Nephron (organoid): Measurements from ENCODE around the gene ODF2.
A peak's percentile ranks its signal among the peaks of the same experiment; 100 is the strongest.
"Not testable (repeated sequence)": the region's sequence is repeated elsewhere in the genome, so short reads cannot be mapped to it uniquely, and the experiment has no call there.

ENCODE experiments used
- H3K27ac Mint-ChIP-seq, 3 experiments: 2 replicates each; pipeline ENCODE4 v1.8.0; 2020; ENCODE audit warnings: mixed read lengths in 3 of 3, mild to moderate bottlenecking in 2 of 3, moderate library complexity in 1 of 3
- H3K27me3 Mint-ChIP-seq: 2 replicates; pipeline ENCODE4 v1.8.0; 2021; ENCODE audit warnings: low read depth, mild to moderate bottlenecking, moderate library complexity, mixed read lengths
- H3K36me3 Mint-ChIP-seq: 2 replicates; pipeline ENCODE4 v1.8.0; 2020; ENCODE audit warnings: low read depth, mixed read lengths
- H3K4me1 Mint-ChIP-seq: 2 replicates; pipeline ENCODE4 v1.8.0; 2020; ENCODE audit warnings: mixed read lengths
- H3K4me3 Mint-ChIP-seq, 3 experiments: 2 replicates each; pipeline ENCODE4 v1.8.0; 2020; ENCODE audit warnings: mild to moderate bottlenecking in 3 of 3, mixed read lengths in 3 of 3, moderate library complexity in 2 of 3
- H3K9me3 Mint-ChIP-seq: 2 replicates; pipeline ENCODE4 v1.8.0; 2020; ENCODE audit warnings: mixed read lengths
- CTCF ChIP-seq, 3 experiments: fragments of 200-600 bp; sonication (generic); IDR thresholded peaks; one replicate each; pipeline ENCODE4 v1.5.0; 2021; ENCODE audit warnings: antibody characterized with exemption in 3 of 3; ENCODE audit not compliant: unreplicated experiment in 3 of 3

ODF2 gene

GRCh38 chr9:128422783-128423150, 33.0 kb upstream of the ODF2 start:
- peak overlapping the region; percentile 64 to 87 (median 80) for H3K4me3 Mint-ChIP-seq
- peaks cover 10% of the 10 kb centered on the region for H3K36me3 Mint-ChIP-seq
- H3K27me3 Mint-ChIP-seq, result peaks cover under 1% of the 10 kb centered on the region
- no peaks in the 10 kb centered on the region for H3K4me1 Mint-ChIP-seq
- no peak overlapping the region for H3K27ac Mint-ChIP-seq
- H3K9me3 Mint-ChIP-seq, result no peaks in the 10 kb centered on the region
- TF ChIP-seq CTCF (IDR thresholded peaks at IDR 0.05; ENCODE audit: unreplicated experiment in 3 of 3), result no peak

- Mint-ChIP-seq H3K36me3 (peaks cover 10% of the 10 kb centered on the region), H3K4me3 (peak overlapping the region; percentile 43 to 80 (median 64))
- H3K9me3 Mint-ChIP-seq, H3K27ac Mint-ChIP-seq, H3K4me1 Mint-ChIP-seq, H3K27me3 Mint-ChIP-seq: not testable (repeated sequence)
Observed at GRCh38 chr9:128423356-128423755, 32.5 kb upstream of the ODF2 start.

DNA sequence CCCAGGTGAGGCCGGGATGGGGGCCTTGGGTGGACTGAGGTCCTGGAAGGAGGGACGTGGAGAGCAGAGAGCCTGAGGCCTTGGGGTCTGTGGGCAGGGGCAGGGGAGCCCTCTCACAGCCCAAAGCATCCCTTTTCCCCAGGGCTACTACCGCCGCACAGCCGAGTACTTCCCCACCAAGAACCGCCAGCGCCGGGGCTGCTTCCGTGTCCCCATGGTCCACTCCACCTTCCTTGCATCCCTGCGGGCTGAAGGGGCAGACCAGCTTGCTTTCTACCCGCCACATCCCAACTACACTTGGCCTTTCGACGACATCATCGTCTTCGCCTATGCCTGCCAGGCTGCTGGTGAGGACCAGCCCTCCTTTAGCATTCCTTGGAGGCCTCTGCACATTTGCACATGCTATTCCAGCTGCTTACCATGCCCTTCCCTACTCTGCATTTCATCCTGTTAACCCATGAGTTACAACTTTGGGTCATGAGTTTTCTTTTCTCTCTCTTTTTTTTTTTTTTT, 31.5 kb upstream of the ODF2 start:
- H3K9me3 Mint-ChIP-seq, result no peaks in the 10 kb centered on the region
- TF ChIP-seq CTCF (IDR thresholded peaks at IDR 0.05; ENCODE audit: unreplicated experiment in 3 of 3), result no peak

DNA sequence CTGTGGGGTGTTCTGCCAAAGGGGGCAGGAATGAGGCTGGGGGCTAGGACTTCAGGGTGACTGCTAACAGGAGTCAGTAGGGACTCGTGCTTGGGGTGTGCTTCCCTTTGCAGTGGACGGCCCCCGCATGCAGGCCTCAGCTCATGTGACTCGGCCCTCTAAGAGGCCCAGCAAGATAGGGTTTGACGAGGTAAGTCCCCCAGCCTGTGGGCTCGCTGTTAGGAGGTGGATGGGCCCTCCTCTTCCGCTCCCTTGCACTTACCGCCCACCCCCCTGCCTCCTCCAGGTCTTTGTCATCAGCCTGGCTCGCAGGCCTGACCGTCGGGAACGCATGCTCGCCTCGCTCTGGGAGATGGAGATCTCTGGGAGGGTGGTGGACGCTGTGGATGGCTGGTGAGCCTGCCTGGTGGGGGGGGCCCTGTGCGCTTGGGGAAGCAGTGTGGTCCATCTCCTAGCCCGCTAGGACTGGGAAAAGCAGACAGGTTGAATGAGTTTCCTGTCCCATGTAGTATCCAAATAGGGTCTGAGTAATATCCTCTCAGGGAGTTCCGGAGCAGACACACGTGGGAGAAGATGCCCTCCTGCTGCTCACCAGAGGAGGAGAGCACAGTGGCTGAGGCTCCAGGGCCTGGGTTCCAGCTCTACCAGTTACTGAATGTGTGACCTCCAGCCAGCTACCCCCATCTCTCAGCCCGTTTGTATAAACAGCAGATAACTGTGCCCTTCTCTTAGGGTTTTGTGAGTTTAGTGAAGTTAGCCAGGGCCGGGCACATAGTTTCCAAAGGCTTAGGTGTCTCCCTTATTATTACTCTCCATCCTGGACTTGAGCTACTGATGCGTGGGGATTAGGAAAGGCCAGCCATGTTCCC, 26.9 kb upstream of the ODF2 start:
- peak overlapping the region in 2 of 3 experiments; percentile 25 to 28 for H3K4me3 Mint-ChIP-seq
- H3K27me3 Mint-ChIP-seq, result peaks cover 3% of the 10 kb centered on the region
- no peak for TF ChIP-seq CTCF (IDR thresholded peaks at IDR 0.05; ENCODE audit: unreplicated experiment in 3 of 3)
- H3K9me3 Mint-ChIP-seq, result no peaks in the 10 kb centered on the region
- peak overlapping the region in 1 of 3 experiments; percentile 74 for H3K27ac Mint-ChIP-seq
- H3K4me1 Mint-ChIP-seq, result no peaks in the 10 kb centered on the region
- peaks cover 10% of the 10 kb centered on the region for H3K36me3 Mint-ChIP-seq

More for the DNA sequence above, 31.5 kb upstream of the ODF2 start:
- Mint-ChIP-seq H3K4me1 (no peaks in the 10 kb centered on the region), H3K36me3 (peaks cover 10% of the 10 kb centered on the region), H3K27ac (no peak overlapping the region), H3K4me3 (peak overlapping the region in 1 of 3 experiments; percentile 42), H3K27me3 (peaks cover 2% of the 10 kb centered on the region)

DNA sequence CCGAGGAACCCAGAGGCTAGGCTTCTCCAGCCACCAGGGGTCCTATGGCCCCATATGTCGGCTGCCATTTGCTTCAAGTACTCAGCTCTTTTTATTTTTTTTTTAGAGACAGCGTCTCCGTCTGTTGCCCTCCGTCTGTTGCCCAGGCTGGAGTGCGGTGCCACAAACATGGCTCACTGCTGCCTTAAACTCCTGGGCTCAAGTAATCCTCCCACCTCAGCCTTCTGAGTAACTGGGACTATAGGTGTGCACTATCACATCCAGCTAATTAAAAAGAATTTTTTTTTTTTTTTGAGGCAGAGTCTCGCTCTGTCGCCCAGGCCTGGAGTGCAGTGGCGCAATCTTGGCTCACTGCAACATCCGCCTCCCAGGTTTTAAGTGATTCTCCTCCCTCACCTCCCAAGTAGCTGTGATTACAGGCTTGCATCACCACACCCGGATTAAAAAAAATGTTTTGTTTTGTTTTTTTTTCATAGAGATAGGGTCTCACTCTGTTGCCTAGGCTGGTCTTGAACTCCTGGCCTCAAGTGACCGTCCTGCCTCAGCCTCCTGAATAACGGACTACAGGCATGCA, 26.2 kb upstream of the ODF2 start:
- H3K27me3 Mint-ChIP-seq, result peaks cover 3% of the 10 kb centered on the region
- H3K36me3 Mint-ChIP-seq, result peaks cover 7% of the 10 kb centered on the region
- H3K4me3 Mint-ChIP-seq, result peak overlapping the region in 1 of 3 experiments; percentile 22
- H3K4me1 Mint-ChIP-seq, result no peaks in the 10 kb centered on the region
- no peaks in the 10 kb centered on the region for H3K9me3 Mint-ChIP-seq
- TF ChIP-seq CTCF (IDR thresholded peaks at IDR 0.05; ENCODE audit: unreplicated experiment in 3 of 3), result no peak
- no peak overlapping the region for H3K27ac Mint-ChIP-seq

DNA sequence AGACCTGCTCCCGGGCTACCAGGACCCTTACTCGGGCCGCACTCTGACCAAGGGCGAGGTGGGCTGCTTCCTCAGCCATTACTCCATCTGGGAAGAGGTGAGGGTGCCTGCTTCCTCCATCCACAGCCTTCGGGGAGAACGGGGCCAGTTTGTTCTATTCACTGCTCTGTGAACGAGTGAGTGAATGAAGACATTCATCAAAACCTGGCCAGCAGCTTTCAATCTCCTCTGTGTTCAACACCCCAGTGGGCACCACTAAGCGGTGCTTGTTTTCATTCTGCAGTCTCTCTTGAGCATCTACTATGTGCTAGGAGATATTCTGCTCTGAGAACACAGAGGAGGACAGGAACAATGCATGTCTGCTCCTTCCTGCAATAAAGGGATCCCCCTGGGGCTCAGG, 24.6 kb upstream of the ODF2 start:
- no peak overlapping the region for H3K4me3 Mint-ChIP-seq
- TF ChIP-seq CTCF (IDR thresholded peaks at IDR 0.05; ENCODE audit: unreplicated experiment in 3 of 3), result no peak
- no peaks in the 10 kb centered on the region for H3K9me3 Mint-ChIP-seq
- no peaks in the 10 kb centered on the region for H3K4me1 Mint-ChIP-seq
- no peak overlapping the region for H3K27ac Mint-ChIP-seq
- peaks cover 3% of the 10 kb centered on the region for H3K27me3 Mint-ChIP-seq
- peaks cover 6% of the 10 kb centered on the region for H3K36me3 Mint-ChIP-seq
